Spleen (tissue), 7 donors: Measurements from ENCODE around the gene FBXO34.

ENCODE experiments used
- CTCF ChIP-seq, 11 experiments: fragments of 200-600 bp in 7 of 11; fragments of 450-650 bp in 4 of 11; sonication (generic) in 4 of 11; IDR thresholded peaks in 8 of 11; conservative IDR thresholded peaks in 3 of 11; 1 replicate in 7 of 11; 2 replicates in 4 of 11; pipeline versions ENCODE4 v1.4.0 to v1.8.0; 2016 to 2021; ENCODE audit warnings: antibody characterized with exemption in 11 of 11, inconsistent platforms in 4 of 11, mild to moderate bottlenecking in 1 of 11
- POLR2AphosphoS5 ChIP-seq, 3 donors: sonication (generic); formaldehyde crosslinking; IDR thresholded peaks; one replicate each; pipeline ENCODE4 v1.5.1; 2017; ENCODE audit warnings: antibody characterized with exemption in 3 of 3
- donor health status: DM: no; HTN: no; CAD: no; lungs with moderate emphysema.
- donor health status: DM: no; HTN: no; CAD: no.
- donor health status: DM: no; HTN: no; CAD: no.

- TF ChIP-seq CTCF (IDR thresholded peaks at IDR 0.05 in 8 of 11, conservative IDR thresholded peaks at IDR 0.05 in 3 of 11) (no peak), POLR2AphosphoS5 (IDR thresholded peaks at IDR 0.05) (no peak)
Observed at GRCh38 chr14:55382483-55382882, 111.3 kb downstream of the FBXO34 start.
